A204.1 (cell line): ENCODE results near the gene FBXL22.

Experiments used
- FAIRE-seq: peaks from 2 replicates; lab custom pipeline; 2012; peaks lifted over from hg19 to GRCh38; lab: Jason Lieb, UNC

Gene FBXL22

DNA sequence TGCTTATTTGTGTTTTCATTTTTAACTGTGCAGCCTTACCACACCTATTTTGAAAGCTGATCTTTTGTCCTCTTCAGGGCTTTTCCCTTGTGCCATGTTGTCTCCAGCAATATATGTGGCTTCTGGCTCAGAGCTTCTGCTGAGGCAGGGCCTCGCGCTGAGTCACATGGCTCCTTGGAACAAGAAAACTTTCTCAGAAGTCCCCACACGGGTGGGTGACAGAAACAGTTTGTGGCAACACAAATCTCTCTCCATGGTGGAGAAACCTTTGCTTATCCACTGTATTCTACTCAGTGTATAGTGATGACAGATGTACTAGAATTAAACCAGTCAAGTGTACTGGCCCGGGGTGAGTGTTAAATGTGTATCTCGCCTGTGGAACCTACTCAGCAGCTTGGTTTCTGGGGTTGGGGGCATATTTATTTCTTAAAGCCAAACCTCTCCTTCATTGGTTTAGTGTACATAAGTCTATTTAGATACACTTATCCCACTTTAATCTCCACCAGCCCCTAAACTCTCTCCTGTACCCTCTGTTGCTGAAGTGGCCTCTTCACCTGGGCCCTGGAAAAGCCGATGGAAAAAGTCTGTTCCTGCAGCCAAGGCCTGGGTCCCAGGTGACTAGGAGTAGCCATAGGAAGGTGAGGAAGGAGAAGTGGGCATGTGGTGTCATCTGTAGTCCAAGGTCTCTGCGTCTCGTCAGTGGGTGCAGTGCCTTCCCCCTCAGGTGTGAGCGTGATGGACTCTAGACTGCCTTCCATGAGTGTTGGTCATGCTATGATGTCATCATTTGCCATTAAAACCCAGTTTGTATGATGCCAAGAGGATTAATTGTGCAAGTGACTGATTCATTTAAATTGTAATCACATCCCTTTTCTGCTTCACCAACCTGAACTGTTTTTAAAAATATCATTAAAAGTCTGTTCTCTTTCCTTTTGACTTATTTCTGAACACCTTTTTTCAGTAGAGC, 3.2 kb upstream of the FBXL22 start:
- FAIRE-seq, result no peak

DNA sequence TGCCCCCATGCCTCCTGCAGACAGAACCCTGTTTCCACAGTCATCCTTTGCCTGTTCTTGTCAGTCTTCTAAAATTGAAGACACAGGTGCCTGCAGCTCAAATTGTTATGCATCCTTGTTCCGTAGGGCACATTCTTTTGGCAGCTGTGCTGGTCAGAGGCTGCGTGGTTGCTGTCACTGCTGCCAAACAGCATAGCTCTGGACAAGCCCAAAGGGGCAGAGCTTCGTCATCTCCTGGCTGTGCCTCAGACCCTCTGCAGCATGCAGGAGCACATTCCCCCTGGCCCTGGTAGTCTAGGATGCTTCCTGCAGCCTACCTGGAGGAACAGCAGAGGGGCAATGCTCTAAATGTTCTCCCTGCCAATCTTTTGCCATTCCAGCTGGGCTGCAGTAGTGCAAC, 2.1 kb upstream of the FBXL22 start:
- FAIRE-seq, result no peak

DNA sequence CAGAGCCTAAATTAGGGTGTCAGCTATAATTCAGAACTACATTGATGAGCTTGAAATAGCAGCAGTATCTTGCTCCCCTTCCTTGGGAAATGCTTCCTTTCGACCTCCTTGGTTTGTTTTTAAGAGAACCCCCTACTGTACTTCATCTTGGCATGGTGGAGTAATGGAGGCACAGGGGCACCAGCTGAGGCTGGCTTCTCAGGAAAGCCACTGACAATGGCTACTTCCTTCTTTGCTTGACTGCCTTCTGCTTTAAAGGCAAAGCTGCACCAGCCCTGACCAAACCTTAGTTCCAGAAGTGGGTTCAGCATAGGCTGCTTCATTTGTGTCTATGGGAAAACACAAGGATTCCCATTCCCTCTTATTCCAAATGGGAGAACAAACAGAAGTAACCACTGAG, 1.5 kb upstream of the FBXL22 start:
- FAIRE-seq, result no peak

DNA sequence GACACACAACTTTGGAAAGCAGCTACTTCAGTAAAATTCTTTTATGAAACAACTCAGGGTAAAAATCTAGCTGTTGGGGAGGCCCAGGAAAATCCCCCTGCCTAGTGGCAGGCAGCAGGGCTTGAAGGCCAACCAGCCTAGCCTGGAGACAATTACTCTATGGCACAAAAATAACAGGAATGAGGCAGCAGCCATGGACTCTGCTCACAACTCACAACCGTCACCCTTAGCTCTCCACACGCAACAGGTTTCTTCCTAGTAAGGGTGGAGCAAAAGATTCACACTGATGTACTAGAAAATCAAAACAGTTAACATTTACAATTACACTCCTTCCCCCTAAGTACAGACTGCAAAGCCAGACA, 530 bp upstream of the FBXL22 start:
- FAIRE-seq, result no peak

DNA sequence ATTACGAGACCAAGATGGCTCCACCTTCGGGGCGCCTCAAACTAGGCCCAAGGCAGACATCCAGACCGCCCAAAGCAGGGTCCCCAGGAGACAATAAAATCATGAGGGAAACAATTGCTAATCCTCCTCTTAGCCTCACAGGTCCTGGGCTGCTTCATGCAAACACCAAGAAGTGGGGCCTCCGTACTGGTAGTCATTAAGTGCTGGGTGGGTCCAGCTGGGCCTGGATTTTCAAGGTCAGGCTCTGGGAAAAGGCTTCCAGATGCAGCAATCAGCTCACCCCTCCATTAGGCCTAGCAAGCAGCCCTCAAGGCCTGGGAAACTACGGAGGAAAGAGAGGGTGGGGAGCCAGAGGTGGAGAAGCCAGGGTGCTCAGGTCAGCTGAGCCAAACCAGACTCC, 634 bp downstream of the FBXL22 start:
- no peak for FAIRE-seq

DNA sequence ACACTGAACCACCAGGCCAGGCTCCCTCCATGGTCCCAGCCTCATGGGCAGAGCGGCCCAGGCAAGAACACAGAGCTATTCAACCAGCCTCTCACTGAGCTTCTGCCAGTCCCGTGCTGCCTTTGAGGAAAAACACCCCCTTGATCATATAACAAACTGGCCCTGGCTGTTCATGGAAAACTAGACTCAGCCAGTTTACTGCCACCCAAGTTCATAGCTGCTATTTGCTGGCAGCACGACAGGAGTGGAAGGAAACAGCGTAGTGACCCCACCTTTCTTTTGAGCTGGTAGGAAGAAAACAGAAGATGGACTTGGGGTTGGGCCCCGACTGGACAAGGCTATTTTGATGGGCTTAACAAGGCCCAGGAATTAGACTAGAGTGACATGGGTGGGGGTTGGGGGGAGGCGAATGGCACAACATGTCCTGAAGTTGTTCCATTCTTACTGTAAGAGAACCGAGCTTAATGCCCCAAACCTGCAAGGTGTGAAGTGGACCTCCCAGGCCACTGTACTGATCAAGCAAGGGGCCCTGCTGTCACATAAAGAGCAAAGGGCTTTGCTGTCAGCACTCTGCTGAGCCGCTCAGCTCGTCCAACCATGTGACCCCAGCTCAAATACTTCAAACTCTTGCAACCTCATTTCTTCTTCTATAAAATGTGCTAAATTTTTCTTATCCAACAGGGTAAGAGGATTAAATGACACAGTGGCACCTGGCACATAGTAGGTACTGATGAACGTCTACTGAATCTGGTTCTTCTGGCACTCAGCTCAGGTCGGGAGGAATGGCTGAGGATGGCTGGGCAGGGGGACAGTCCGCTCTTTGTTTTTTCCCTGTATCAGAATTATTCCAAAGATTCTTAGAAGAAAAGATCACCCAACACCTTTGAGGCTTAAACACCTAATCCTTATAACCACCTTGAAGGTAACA, 1.6 kb downstream of the FBXL22 start:
- no peak for FAIRE-seq

DNA sequence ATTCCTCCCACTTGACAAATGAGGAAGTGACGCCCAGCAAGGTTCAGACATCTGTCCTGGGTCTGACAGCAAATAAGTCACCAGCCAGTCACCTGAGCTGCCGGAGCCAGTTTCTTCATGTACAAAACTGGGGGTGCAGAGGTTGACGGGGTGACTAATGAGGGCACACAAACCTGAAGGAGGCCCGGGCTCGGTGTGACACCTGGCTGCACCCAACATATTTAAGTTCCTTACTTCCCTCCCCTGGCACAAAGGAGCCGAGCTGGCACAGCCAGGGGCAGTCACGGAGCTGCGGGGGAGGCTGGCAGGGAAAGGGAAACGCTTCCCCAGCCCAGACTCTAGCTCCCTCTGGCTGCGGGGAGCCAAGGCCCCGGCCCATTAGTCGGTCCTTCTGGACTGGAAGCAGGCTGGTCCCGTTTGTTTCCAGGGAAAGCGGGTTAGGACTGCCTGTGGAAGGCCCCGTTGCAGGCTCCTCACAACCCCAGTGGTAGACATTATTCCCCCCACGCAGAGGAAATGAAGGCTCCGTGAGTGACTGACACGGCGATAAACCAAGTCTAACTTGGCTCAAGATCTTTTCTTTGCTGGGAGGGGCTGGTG, 2.3 kb downstream of the FBXL22 start:
- no peak for FAIRE-seq

DNA sequence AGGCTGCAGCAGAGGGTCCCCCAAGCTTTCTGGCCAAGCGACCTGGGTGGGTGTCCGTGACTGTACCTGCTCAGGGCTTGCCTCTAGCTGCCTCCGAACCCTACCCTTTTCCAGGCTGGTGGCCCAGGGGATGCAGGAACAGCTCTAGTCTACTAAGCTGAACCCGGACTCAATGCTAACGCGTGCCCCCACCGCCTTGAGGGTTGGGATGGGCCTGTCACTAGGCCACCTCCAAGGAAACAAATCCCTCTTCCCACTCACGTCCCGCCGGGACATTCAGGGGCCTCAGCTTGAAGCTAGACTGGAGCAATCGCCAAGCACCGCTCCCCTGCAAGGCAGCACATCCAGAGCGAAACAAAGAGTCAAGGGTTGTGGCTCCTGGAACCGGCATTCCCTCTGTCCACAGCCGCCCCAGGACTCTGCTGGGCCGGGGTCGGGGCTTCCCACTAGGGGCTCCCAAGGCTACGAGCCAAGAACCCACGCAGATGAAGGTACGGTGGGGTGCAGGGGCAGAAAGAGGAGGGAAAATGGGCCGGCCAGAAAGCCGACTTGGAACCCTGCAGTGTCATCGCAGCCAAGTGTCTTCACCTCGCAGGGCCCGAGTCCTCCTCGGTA, 2.9 kb downstream of the FBXL22 start:
- no peak for FAIRE-seq

DNA sequence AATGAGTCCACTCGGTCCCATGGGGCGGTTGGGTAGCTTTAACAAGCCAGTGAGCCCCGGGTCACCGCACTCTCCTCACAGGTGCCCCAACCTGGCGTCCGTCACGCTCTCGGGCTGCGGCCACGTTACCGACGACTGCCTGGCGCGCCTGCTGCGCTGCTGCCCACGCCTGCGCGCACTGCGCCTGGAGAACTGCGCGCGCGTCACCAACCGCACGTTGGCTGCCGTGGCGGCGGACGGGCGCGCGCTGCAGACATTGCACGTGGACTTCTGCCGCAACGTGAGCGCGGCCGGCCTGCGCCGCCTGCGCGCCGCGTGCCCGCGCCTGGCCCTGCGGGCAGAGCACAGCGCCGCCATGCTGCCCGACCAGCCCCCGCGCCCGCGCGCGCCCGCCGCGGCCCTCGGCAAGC, 3.4 kb downstream of the FBXL22 start:
- no peak for FAIRE-seq

DNA sequence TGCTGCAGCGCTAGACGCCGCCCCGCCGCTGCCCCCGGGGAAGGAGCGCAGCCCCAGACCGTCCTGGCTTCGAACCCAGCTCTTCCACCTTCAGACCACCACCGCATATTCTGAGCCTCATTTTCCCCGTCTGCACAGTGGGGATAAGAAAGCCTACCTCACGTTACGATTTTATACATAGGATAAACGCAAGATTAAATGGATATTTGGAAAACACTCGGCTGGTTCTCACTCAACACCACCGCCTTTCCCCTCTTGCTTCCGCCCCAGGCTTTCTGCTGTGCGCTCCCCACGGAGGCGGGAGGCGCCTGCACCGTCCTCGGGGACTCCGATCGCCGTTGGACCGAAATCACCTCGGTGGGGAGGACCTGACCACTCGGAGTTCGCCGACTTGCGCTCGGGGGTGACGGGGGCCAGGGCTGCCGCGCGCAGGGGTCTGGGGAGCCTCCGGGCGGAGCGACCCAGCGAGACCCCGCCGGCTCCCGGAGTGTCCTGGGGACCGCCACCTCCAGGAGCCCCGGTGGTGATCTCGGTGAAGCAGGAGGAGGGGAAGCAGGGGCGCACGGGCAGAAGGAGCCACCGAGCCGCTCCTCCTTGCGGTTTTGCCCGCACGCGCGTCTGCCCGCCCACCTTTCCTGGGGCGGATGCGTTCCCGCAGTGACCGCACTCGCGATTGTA, 4.0 kb downstream of the FBXL22 start:
- no peak for FAIRE-seq

DNA sequence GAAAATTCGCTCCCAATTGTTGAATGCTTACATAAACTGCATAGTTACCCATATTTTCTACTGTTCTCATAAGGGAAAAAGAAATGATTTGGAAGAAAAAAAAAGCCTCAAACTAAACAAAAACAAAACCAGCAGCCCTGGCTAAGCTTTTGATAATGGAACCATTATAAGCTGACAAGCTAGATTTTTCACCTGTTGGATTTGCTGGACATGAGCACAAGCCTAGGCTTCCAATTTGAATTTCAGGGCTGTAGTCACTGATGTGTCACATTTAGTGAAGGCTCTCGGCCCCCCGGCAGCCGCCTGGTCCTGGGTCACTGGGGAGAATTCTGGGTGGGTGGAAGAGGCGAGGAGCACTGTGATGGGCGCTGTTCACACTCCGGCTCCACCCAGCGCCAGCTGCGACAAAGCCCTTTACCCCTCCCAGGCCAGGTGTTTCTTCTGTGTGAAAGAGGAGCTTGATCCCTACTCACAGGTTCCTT, 4.6 kb downstream of the FBXL22 start:
- no peak for FAIRE-seq

DNA sequence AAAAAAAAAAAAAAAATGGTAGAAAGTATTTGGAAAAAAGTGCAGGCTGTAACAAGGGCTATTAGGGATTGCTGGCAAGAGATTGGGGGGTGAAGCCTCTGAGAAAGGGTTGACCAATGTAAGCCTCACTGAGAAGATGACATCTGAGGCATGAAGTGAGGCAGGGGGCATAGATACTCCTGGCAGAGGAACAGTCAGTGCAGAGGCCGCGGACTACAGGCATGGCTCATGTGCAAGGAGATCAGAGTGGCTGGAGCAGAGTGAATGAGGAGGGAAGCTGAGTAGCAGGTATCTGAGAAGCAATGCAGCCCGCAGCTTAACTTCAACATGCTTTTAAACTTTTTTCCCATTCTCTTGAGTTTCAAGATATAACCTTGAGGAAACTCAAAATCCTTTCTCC, 5.4 kb downstream of the FBXL22 start:
- no peak for FAIRE-seq

DNA sequence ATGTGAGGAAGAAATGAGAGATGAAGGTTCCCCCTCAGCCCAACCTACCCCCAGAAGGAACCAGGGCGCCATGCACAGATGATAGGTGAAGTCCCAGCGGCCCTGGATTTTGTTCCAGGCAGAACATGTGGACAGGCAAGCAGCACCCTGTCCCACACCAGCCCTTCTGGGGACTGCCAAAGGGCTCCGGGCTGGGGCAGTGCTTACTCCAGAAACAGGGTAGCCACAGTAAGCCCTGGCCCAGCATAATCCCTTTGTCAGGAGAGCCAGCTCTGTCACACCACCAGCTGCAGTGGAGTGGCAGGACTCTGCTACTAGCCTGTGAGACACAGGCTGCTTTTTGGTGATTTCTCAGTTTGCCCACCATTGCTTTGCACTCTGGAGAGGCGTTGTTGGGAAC, 6.3 kb downstream of the FBXL22 start:
- FAIRE-seq, result no peak

DNA sequence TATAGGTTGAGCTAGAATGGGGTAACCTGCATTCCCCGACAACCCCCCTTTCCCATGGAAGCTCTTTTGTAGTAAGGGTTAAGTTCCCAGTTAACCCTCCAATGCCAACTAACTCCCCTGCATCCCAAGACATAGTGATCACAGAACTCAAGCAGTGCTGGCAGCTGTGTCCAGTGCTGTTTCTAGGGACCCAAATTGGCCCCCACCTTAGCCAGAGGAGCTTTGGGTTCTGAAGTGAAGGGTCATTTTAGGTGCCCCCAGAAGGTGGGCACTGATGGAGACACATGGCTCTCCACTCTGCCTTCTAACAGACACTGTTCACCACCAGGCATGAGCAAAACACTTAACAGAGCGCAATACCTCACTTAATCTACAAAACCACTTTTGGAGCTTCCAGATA, 7.1 kb downstream of the FBXL22 start:
- FAIRE-seq, result no peak

DNA sequence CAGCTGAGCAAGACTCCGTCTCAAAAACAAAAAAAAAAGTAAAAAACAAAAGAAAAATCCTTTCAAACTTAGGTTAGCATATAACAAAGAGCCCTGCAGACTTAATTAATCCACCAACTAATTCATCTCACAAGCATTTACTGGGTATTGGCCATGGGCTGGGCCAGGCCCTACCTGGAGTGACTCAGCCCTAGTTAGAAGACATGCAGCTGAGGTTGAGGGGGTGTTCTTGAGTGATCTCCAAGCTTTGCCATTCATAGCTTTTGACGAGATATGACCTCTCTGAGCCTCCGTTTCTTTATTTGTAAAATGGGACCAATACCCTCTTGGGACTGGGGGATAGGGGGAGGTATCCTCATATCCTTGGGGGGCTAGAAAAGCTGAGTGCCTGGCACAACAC, 7.8 kb downstream of the FBXL22 start:
- FAIRE-seq, result no peak

DNA sequence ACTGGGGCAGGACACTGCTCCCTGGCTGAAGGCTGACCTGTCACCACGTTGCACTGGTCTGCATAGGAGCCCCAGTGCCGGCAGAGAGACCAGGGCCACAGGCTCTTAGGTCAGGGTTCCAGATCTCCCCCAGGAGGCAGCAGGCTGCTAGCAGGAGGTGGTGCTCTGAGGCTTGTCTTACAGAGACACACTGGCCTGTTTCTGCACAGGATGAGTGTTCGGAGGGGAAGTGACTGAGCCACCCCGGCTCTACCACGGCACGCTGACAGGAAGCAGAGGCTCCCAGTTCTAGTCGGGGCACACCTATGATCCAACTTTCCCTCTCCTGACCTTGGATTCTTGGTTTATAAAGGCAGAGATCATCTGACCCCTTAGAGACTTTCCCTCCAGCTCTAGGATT, 8.6 kb downstream of the FBXL22 start:
- FAIRE-seq, result no peak

DNA sequence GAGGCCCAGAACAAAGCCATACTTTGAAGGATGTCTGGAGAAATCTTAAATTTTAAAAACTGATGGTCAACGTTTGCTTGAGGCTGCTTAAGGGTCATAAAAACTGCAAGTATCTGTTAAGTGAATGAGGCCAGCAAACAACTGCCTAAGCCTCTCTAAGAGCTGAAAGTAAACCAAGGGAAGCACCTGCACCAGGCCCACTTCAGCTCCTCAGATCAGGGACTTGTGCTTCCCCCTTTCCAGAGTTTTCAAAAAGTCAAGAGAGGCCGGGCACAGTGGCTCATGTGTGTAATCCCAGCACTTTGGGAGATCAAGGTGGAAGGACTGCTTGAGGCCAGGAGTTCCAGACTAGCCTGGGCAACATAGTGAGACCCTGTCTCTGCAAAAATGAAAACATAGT, 9.1 kb downstream of the FBXL22 start:
- FAIRE-seq, result no peak

DNA sequence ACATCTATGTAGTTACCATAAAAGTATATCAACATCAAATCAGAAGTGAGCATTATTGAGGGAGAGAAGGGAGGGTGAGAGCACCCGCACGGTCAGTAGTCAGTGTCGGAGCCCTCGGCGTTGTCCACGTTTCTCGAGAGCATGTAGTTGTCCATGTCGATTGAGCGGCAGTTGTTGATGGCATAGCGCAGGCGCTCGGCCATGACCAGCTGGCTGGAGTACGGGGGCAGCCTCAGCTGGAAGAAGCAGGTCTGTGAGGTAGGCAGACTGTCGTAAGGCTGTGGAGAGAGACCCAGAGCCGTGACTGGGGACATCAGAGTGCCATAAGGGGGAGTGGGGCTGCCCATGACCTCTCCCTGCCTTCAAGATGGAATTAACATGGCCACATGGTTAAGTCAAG, 11.8 kb downstream of the FBXL22 start:
- FAIRE-seq, result no peak

DNA sequence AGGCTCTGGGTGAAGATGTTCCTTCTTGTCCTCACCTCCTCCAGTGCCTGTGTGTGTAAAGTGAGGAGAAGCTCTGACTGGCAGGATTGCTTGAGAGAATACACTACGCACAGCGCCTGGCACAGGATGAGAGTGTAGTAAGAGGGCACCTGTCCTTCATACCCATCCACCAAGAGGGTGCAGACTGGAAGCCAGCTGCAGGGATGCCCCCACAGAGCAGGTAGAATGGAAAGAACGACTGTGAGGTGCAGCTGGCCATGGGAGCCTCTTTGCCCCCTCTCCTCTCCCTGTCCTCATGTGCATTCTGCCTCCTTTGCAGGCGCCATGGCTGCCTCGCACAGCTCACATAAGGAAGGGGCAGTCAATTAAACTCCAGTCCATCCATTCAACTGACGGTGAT, 12.3 kb downstream of the FBXL22 start:
- no peak for FAIRE-seq

DNA sequence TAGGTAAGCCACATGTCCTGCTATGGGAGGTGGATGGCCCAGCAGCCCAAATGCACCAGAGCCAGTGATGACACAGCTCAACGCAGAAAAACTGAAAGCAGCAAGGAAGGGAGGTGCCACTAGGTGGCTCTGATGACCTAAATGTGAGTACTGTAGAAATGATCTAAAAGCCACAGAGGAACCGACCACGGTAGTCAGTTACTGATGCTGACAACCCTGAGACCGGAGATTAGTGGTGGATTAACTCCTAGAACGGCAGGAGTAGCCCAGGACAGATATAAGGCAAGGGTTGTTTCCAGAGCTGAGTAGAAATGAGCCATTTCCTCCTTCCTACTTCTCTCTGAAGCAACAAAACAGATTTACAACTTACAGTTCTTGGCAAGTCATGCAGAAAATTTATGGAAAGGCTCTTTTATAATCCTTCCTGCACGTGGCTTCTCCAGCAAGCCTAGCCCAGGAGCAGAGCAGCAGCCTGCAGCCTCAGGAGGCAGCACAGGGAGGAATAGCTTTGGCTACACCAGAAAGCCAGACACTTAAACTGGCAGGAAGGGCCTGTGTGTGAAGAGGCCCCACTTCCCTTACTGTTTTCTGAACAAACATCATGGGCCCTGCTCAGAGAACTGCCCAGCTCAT, 13.1 kb downstream of the FBXL22 start:
- peak; percentile 69 for FAIRE-seq

DNA sequence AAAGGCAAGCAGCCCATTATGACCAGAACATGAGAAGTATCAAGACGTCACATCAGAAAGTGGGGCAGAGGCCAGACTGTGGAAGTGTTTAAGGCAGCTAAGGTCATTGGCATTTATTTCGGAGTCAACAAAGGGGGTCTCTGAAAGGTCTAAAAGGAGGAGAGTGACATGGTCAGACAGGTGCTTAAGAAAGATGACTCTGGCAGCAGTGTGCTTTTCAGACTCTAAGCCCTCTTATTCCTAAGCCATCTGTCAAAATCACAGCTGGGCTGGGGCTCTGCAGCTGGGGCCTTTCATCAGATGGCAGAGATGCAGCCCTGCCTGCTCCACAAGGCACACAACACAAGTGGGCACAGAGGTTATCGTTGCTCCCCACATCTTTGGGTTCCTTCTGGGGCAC, 14.0 kb downstream of the FBXL22 start:
- no peak for FAIRE-seq
